HepG2 (cell line): ENCODE results near the gene WDR18. TPM values are rescaled to one million over a fixed set of nuclear protein-coding genes. Genes with fewer than 3 reads are reported as not detected.

ENCODE experiments used
- GABPA ChIP-seq, 2 experiments: IDR thresholded peaks; 2 replicates each; pipeline ENCODE4 v1.6.1; 2011 to 2016; ENCODE audit warnings: low read depth in 2 of 2, low read length in 1 of 2, missing biosample characterization in 1 of 2, missing genetic modification characterization in 1 of 2
- KLF16 ChIP-seq, 2 experiments: sonication (generic) in 1 of 2; formaldehyde crosslinking in 1 of 2; IDR thresholded peaks; 2 replicates each; pipeline versions ENCODE4 v1.6.1 to v1.8.0; 2016 to 2023; ENCODE audit warnings: missing genetic modification reagents in 2 of 2, missing compliant biosample characterization in 1 of 2
- LCORL ChIP-seq, 2 experiments: fragments of 450-650 bp in 1 of 2; sonication (generic) in 1 of 2; formaldehyde crosslinking in 1 of 2; IDR thresholded peaks; 2 replicates each; pipeline versions ENCODE4 v1.5.0 to v1.6.1; 2017 to 2020; ENCODE audit warnings: antibody characterized with exemption in 1 of 2, missing genetic modification reagents in 1 of 2
- NFE2L2 ChIP-seq: fragments of 150-350 bp; IDR thresholded peaks from 2 replicates; pipeline ENCODE4 v1.6.1; 2014; ENCODE audit warnings: low read length
- NFKB2 ChIP-seq: sonication (generic); formaldehyde crosslinking; IDR thresholded peaks from 2 replicates; pipeline ENCODE4 v1.4.0; 2020; ENCODE audit warnings: missing genetic modification reagents, borderline replicate concordance
- PPARG ChIP-seq: conservative IDR thresholded peaks from 2 replicates; pipeline ENCODE4 v1.6.1; 2016; ENCODE audit warnings: missing biosample characterization, missing genetic modification reagents
- REPIN1 ChIP-seq: sonication (generic); formaldehyde crosslinking; IDR thresholded peaks from 2 replicates; pipeline ENCODE4 v1.8.0; 2022; ENCODE audit warnings: missing genetic modification reagents, low read depth, mild to moderate bottlenecking, borderline replicate concordance
- ZNF101 ChIP-seq: sonication (generic); formaldehyde crosslinking; IDR thresholded peaks from 2 replicates; pipeline ENCODE4 v1.4.0; 2020; ENCODE audit warnings: mild to moderate bottlenecking, low read depth, missing genetic modification reagents, borderline replicate concordance
- ZNF207 ChIP-seq: fragments of 450-650 bp; IDR thresholded peaks from 2 replicates; pipeline ENCODE4 v1.6.1; 2016; ENCODE audit warnings: antibody characterized with exemption, borderline replicate concordance
- ZNF44 ChIP-seq: sonication (generic); formaldehyde crosslinking; IDR thresholded peaks from 2 replicates; pipeline ENCODE4 v1.5.1; 2020; ENCODE audit warnings: mild to moderate bottlenecking, missing genetic modification reagents
- ZNF724P ChIP-seq: sonication (generic); formaldehyde crosslinking; IDR thresholded peaks from 2 replicates; pipeline ENCODE4 v1.8.0; 2022; ENCODE audit warnings: missing genetic modification reagents, borderline replicate concordance
- polyA plus RNA-seq, 8 experiments: library from polyadenylated mRNA; depleted of rRNA in 3 of 8; stranded (reverse) in 7 of 8; unstranded in 1 of 8; fragments of >200 nt; fragmentation: Illumina TruSeq in 4 of 8; extraction: Trizol in 4 of 8; gene quantifications; 2 replicates each; pipeline versions ENCODE4 v1.2.1 to v1.2.3, GENCODE V29; 2011 to 2016; ENCODE audit warnings: low read depth in 4 of 8, missing spikeins in 1 of 8, mixed read lengths in 1 of 8; ENCODE audit not compliant: insufficient read depth in 1 of 8
- total RNA-seq, 5 experiments: library from RNA; depleted of rRNA; stranded (reverse); fragments of >200 nt; fragmentation: Illumina TruSeq; extraction: Trizol; gene quantifications; 2 replicates each; pipeline ENCODE4 v1.2.3, GENCODE V29; 2016; ENCODE audit warnings: low read depth in 1 of 5
- TF ChIP-seq, protein P1 (sequence below): sonication (generic); formaldehyde crosslinking; IDR thresholded peaks from 2 replicates; pipeline ENCODE4 v1.8.0; 2022; ENCODE audit warnings: mild to moderate bottlenecking, missing genetic modification reagents; ENCODE audit not compliant: insufficient replicate concordance
- TF ChIP-seq, protein P2 (sequence below): sonication (generic); formaldehyde crosslinking; conservative IDR thresholded peaks from 2 replicates; pipeline ENCODE4 v1.4.0; 2020; ENCODE audit warnings: missing genetic modification reagents
- TF ChIP-seq, protein P3 (sequence below): IDR thresholded peaks from 2 replicates; pipeline ENCODE4 v1.6.1; 2016; ENCODE audit warnings: missing compliant biosample characterization, missing genetic modification reagents, borderline replicate concordance

WDR18 gene
- total and polyA plus RNA-seq, 2 of the 13 experiments (the other 11 are each of a cell fraction or from before 2014, with no cell fraction given), result 36.4 to 47.6 TPM

DNA sequence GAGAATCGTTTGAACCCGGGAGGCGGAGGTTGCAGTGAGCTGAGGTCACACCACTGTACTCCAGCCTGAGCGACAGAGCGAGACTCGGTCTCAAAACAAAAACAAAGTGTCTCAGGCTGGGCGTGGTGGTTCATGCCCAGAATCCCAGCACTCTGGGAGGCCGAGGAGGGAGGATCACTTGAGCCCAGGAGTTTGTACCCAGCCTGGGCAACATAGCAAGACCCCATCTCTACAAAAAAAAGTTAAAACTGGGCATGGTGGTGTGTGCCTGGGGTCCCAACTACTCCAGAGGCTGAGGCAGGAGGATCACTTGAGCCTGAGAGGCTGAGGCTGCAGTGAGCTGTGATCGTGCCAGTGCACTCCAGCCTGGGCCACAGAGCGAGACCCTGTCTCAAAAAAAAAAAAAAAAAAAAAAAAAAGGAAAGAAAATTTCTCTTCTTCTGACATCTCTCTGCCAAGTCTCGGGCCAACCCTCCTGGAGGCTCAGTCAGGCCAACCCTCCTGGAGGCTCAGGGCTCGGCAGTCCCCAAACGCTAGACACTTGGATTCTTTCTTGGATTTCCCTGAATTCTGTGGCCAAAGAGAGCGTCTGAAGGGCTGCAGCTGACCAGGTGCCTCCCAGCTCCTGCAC, 32.0 kb upstream of the WDR18 start (continued):
- TF ChIP-seq, protein P1, sequence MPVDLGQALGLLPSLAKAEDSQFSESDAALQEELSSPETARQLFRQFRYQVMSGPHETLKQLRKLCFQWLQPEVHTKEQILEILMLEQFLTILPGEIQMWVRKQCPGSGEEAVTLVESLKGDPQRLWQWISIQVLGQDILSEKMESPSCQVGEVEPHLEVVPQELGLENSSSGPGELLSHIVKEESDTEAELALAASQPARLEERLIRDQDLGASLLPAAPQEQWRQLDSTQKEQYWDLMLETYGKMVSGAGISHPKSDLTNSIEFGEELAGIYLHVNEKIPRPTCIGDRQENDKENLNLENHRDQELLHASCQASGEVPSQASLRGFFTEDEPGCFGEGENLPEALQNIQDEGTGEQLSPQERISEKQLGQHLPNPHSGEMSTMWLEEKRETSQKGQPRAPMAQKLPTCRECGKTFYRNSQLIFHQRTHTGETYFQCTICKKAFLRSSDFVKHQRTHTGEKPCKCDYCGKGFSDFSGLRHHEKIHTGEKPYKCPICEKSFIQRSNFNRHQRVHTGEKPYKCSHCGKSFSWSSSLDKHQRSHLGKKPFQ (CRISPR knock-in tag), result peak; percentile 17
- TF ChIP-seq GABPA (IDR thresholded peaks at IDR 0.05; ENCODE audit: low read depth, low read length), result no peak
- no peak for TF ChIP-seq GABPA (CRISPR knock-in tag; IDR thresholded peaks at IDR 0.05; ENCODE audit: low read depth)
- TF ChIP-seq ZNF724P (CRISPR knock-in tag), result no peak
- no peak for TF ChIP-seq NFE2L2
- TF ChIP-seq KLF16 (CRISPR knock-in tag; IDR thresholded peaks at IDR 0.05), result no peak
- TF ChIP-seq, protein P2, sequence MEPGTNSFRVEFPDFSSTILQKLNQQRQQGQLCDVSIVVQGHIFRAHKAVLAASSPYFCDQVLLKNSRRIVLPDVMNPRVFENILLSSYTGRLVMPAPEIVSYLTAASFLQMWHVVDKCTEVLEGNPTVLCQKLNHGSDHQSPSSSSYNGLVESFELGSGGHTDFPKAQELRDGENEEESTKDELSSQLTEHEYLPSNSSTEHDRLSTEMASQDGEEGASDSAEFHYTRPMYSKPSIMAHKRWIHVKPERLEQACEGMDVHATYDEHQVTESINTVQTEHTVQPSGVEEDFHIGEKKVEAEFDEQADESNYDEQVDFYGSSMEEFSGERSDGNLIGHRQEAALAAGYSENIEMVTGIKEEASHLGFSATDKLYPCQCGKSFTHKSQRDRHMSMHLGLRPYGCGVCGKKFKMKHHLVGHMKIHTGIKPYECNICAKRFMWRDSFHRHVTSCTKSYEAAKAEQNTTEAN (CRISPR knock-in tag), result no peak
- no peak for TF ChIP-seq ZNF207
- no peak for TF ChIP-seq NFKB2
- TF ChIP-seq PPARG, result no peak
- TF ChIP-seq ZNF44, result 0 out of 2 replicates have a peak, but pooled peaks have one; percentile 20
- TF ChIP-seq LCORL (IDR thresholded peaks at IDR 0.05), result no peak
- no peak for TF ChIP-seq LCORL (CRISPR knock-in tag; IDR thresholded peaks at IDR 0.05)
- TF ChIP-seq REPIN1 (CRISPR knock-in tag), result 0 out of 2 replicates have a peak, but pooled peaks have one; percentile 4
- TF ChIP-seq, protein P3, sequence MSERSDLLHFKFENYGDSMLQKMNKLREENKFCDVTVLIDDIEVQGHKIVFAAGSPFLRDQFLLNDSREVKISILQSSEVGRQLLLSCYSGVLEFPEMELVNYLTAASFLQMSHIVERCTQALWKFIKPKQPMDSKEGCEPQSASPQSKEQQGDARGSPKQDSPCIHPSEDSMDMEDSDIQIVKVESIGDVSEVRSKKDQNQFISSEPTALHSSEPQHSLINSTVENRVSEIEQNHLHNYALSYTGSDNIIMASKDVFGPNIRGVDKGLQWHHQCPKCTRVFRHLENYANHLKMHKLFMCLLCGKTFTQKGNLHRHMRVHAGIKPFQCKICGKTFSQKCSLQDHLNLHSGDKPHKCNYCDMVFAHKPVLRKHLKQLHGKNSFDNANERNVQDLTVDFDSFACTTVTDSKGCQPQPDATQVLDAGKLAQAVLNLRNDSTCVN (CRISPR knock-in tag), result no peak
- no peak for TF ChIP-seq ZNF101 (CRISPR knock-in tag)
